ENCODE results near the gene MEAF6.

Gene MEAF6

GRCh38 chr1:37448691-37449417, 65.7 kb downstream of the MEAF6 start:
- TF ChIP-seq TAF1 (IDR thresholded peaks at IDR 0.05; ENCODE audit: low read depth) (no peak), RAD21 (IDR thresholded peaks at IDR 0.05; ENCODE audit: low read depth) (no peak), EGR1 (IDR thresholded peaks at IDR 0.05) (no peak), REST (IDR thresholded peaks at IDR 0.05; ENCODE audit: low read depth) (no peak), EP300 (IDR thresholded peaks at IDR 0.05; ENCODE audit: borderline replicate concordance) (no peak), CREB1 (IDR thresholded peaks at IDR 0.05; ENCODE audit: low read depth) (no peak), CEBPB (IDR thresholded peaks at IDR 0.05) (no peak), TCF12 (IDR thresholded peaks at IDR 0.05; ENCODE audit: low read depth) (no peak), MAX (IDR thresholded peaks at IDR 0.05) (no peak), YY1 (IDR thresholded peaks at IDR 0.05; ENCODE audit: low read depth) (no peak), FOXM1 (IDR thresholded peaks at IDR 0.05; ENCODE audit: borderline replicate concordance, low read depth) (no peak), NFIC (IDR thresholded peaks at IDR 0.05) (no peak), ZBTB7A (IDR thresholded peaks at IDR 0.05; ENCODE audit: low read depth) (no peak), USF1 (IDR thresholded peaks at IDR 0.05) (no peak), TEAD4 (IDR thresholded peaks at IDR 0.05) (no peak)

- TF ChIP-seq EGR1 (IDR thresholded peaks at IDR 0.05), result no peak
- TF ChIP-seq TAF1 (IDR thresholded peaks at IDR 0.05; ENCODE audit: low read depth), result no peak
- no peak for TF ChIP-seq EP300 (IDR thresholded peaks at IDR 0.05; ENCODE audit: borderline replicate concordance)
- TF ChIP-seq FOXM1 (IDR thresholded peaks at IDR 0.05; ENCODE audit: borderline replicate concordance, low read depth), result no peak
- TF ChIP-seq RAD21 (IDR thresholded peaks at IDR 0.05; ENCODE audit: low read depth), result no peak
- no peak for TF ChIP-seq MAX (IDR thresholded peaks at IDR 0.05)
- no peak for TF ChIP-seq ZBTB7A (IDR thresholded peaks at IDR 0.05; ENCODE audit: low read depth)
Measured at GRCh38 chr1:37448185-37448584, 66.4 kb downstream of the MEAF6 start.

- no peak for TF ChIP-seq TAF1 (IDR thresholded peaks at IDR 0.05; ENCODE audit: low read depth)
Measured at GRCh38 chr1:37446874-37447273, 67.7 kb downstream of the MEAF6 start.

- TF ChIP-seq TEAD4 (IDR thresholded peaks at IDR 0.05), result no peak
- no peak for TF ChIP-seq NFIC (IDR thresholded peaks at IDR 0.05)
- no peak for TF ChIP-seq RAD21 (IDR thresholded peaks at IDR 0.05; ENCODE audit: low read depth)
- no peak for TF ChIP-seq EP300 (IDR thresholded peaks at IDR 0.05; ENCODE audit: borderline replicate concordance)
- no peak for TF ChIP-seq MAX (IDR thresholded peaks at IDR 0.05)
- no peak for TF ChIP-seq FOXM1 (IDR thresholded peaks at IDR 0.05; ENCODE audit: borderline replicate concordance, low read depth)
- no peak for TF ChIP-seq EGR1 (IDR thresholded peaks at IDR 0.05)
- TF ChIP-seq ZBTB7A (IDR thresholded peaks at IDR 0.05; ENCODE audit: low read depth), result no peak
- no peak for TF ChIP-seq CREB1 (IDR thresholded peaks at IDR 0.05; ENCODE audit: low read depth)
- no peak for TF ChIP-seq YY1 (IDR thresholded peaks at IDR 0.05; ENCODE audit: low read depth)
- TF ChIP-seq TAF1 (IDR thresholded peaks at IDR 0.05; ENCODE audit: low read depth), result no peak
- TF ChIP-seq CEBPB (IDR thresholded peaks at IDR 0.05), result no peak
- no peak for TF ChIP-seq TCF12 (IDR thresholded peaks at IDR 0.05; ENCODE audit: low read depth)
- no peak for TF ChIP-seq REST (IDR thresholded peaks at IDR 0.05; ENCODE audit: low read depth)
- no peak for TF ChIP-seq USF1 (IDR thresholded peaks at IDR 0.05)
Measured at GRCh38 chr1:37442644-37443043, 71.9 kb downstream of the MEAF6 start.
